DND-41 (cell line): ENCODE data around the gene RTF1.

Experiments used
- ATAC-seq: fragments of 200-7000 bp; cut with Tn5 transposase; 3 replicates; pipeline ENCODE4 v1.9.1; 2021; ENCODE audit warnings: low read depth; ENCODE audit not compliant: insufficient read depth
- DNase-seq: peaks from one replicate; pipeline ENCODE4 v3.0.0-alpha.2; 2020
- H2AFZ ChIP-seq: 2 replicates; pipeline ENCODE4 v1.6.0; 2012; ENCODE audit warnings: low read depth, low read length
- H3K27ac ChIP-seq: 2 replicates; pipeline ENCODE4 v1.5.1; 2012; ENCODE audit warnings: low read length, inconsistent platforms
- H3K27me3 ChIP-seq: fragments of 200-600 bp; sonication (generic); 2 replicates; pipeline ENCODE4 v1.6.0; 2012; ENCODE audit warnings: low read length, mild to moderate bottlenecking, inconsistent platforms; ENCODE audit not compliant: insufficient read depth, poor library complexity
- H3K36me3 ChIP-seq: 2 replicates; pipeline ENCODE4 v1.5.1; 2012; ENCODE audit warnings: low read length, inconsistent platforms; ENCODE audit not compliant: insufficient read depth
- H3K4me1 ChIP-seq: 2 replicates; pipeline ENCODE4 v1.5.1; 2012; ENCODE audit warnings: mild to moderate bottlenecking, low read length; ENCODE audit not compliant: insufficient read depth
- H3K4me2 ChIP-seq: 2 replicates; pipeline ENCODE4 v1.6.0; 2012; ENCODE audit warnings: mild to moderate bottlenecking, moderate library complexity, low read length, inconsistent platforms; ENCODE audit not compliant: insufficient read depth
- H3K4me3 ChIP-seq, 2 experiments: fragments of 200-600 bp in 1 of 2; shearing (Covaris generic) in 1 of 2; 2 replicates each; pipeline ENCODE4 v1.5.1; 2012 to 2016; ENCODE audit warnings: inconsistent platforms in 2 of 2, low read length in 2 of 2, mild to moderate bottlenecking in 2 of 2, low read depth in 1 of 2, moderate library complexity in 1 of 2
- H3K79me2 ChIP-seq: 2 replicates; pipeline ENCODE4 v1.6.0; 2012; ENCODE audit warnings: low read length, inconsistent platforms; ENCODE audit not compliant: insufficient read depth
- H3K9ac ChIP-seq: 2 replicates; pipeline ENCODE4 v1.6.0; 2012; ENCODE audit warnings: low read depth, mild to moderate bottlenecking, inconsistent platforms, low read length, moderate library complexity
- H3K9me3 ChIP-seq: 2 replicates; pipeline ENCODE4 v1.5.1; 2012; ENCODE audit warnings: low read length, moderate library complexity, mild to moderate bottlenecking, inconsistent platforms; ENCODE audit not compliant: insufficient read depth, severe bottlenecking
- H4K20me1 ChIP-seq: 2 replicates; pipeline ENCODE4 v1.6.0; 2012; ENCODE audit warnings: low read length; ENCODE audit not compliant: insufficient read depth
- EZH2 ChIP-seq: IDR thresholded peaks from 3 replicates; pipeline ENCODE4 v1.6.1; 2012; ENCODE audit warnings: borderline replicate concordance, low read depth, mild to moderate bottlenecking, moderate library complexity, low read length, inconsistent platforms; ENCODE audit not compliant: severe bottlenecking
- TF ChIP-seq, protein P1 (sequence below): IDR thresholded peaks from 2 replicates; pipeline ENCODE4 v1.5.1; 2012; ENCODE audit warnings: borderline replicate concordance, low read length, moderate library complexity, mild to moderate bottlenecking; ENCODE audit not compliant: poor library complexity, severe bottlenecking; ENCODE audit errors: extremely low read depth

RTF1 gene

DNA sequence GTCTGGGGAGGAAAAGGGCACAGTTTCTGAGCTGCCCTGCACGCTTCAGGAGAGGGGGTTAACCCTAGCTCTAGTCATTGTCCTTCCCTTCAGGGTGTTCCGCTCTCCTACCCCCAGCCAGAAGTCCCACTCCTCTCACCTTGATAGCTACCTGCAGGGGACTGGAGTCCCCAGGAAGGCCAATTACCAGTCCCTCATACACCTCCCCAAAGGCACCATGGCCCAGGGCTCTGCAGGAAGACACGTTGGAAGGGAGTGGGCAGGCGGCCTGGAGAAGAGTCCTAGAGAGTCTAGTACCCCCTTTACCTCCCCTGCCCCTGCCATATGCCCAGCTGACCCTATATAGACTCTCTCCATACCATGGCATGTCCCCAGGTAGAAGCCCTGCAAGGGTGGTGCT is 88.9 kb downstream of the RTF1 start:
- H3K4me1 ChIP-seq, result no peaks in the 10 kb centered on the region
- no peak overlapping the region for H3K9ac ChIP-seq
- H4K20me1 ChIP-seq, result no peaks in the 10 kb centered on the region
- H3K4me3 ChIP-seq, result no peak overlapping the region
- no peaks in the 10 kb centered on the region for H3K79me2 ChIP-seq
- H3K4me2 ChIP-seq, result no peak overlapping the region
- no peak overlapping the region for H2AFZ ChIP-seq
- H3K27me3 ChIP-seq, result no peaks in the 10 kb centered on the region
- H3K9me3 ChIP-seq, result no peaks in the 10 kb centered on the region
- DNase-seq (no peak), ATAC-seq (no peak)
- no peak overlapping the region for H3K27ac ChIP-seq
- no peaks in the 10 kb centered on the region for H3K36me3 ChIP-seq
- TF ChIP-seq, protein P1, sequence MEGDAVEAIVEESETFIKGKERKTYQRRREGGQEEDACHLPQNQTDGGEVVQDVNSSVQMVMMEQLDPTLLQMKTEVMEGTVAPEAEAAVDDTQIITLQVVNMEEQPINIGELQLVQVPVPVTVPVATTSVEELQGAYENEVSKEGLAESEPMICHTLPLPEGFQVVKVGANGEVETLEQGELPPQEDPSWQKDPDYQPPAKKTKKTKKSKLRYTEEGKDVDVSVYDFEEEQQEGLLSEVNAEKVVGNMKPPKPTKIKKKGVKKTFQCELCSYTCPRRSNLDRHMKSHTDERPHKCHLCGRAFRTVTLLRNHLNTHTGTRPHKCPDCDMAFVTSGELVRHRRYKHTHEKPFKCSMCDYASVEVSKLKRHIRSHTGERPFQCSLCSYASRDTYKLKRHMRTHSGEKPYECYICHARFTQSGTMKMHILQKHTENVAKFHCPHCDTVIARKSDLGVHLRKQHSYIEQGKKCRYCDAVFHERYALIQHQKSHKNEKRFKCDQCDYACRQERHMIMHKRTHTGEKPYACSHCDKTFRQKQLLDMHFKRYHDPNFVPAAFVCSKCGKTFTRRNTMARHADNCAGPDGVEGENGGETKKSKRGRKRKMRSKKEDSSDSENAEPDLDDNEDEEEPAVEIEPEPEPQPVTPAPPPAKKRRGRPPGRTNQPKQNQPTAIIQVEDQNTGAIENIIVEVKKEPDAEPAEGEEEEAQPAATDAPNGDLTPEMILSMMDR, result no peak
- no peak for TF ChIP-seq EZH2

DNA sequence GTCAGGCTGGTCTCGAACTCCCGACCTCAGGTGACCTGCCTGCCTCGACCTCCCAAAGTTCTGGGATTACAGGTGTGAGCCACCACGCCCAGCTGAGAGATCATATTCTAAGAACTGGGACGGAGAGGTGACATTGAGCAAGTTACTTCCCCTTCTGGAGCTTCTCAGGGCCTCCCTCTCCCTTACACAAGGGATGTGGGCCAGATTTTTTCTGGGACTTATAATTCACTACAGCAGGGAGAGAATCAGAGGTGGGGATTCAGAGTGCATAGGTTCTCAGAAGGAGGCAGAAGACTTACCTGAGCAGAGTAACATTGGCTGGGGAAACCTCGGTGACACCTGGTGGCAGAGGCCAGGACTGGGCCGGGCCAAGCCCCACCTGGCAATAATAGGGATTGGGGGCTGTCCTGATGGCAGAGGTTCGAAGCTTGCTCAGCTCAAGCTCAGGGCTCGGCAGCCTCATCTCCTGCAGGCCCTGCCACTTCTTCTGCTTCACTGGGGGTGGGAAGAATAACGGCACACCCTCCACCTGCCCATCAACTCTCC is 90.0 kb downstream of the RTF1 start:
- Histone ChIP-seq H3K27me3 (no peaks in the 10 kb centered on the region), H3K9ac (no peak overlapping the region), H2AFZ (no peak overlapping the region), H3K79me2 (no peaks in the 10 kb centered on the region), H3K27ac (no peak overlapping the region), H3K4me3 (no peak overlapping the region), H3K36me3 (no peaks in the 10 kb centered on the region), H3K4me2 (no peak overlapping the region), H3K4me1 (no peaks in the 10 kb centered on the region), H4K20me1 (no peaks in the 10 kb centered on the region), H3K9me3 (no peaks in the 10 kb centered on the region)
- DNase-seq, result no peak
- ATAC-seq, result no peak
- TF ChIP-seq, protein P1, result peak; percentile 18
- no peak for TF ChIP-seq EZH2

DNA sequence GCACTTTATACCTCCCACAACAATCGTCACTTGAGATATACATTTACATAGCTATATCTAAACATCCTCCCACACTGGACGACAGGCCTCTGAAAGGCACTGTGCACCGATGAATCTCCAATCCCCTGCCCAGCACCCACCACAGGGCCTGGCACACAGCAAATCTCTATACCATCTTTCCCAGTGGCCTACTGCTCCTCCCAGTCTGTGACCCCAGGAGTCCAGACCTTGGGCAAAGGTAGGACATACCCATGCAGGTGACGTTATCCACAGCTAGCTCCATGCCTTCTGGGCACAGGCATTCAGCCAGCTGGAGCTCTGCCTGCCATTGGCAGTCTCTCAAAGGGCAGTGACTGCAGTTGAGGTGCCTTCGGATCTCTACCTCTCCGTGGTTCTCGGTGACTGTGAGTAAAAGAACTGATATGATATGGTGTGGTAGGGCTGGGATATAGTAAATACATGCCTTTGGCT is 91.0 kb downstream of the RTF1 start:
- DNase-seq (no peak), ATAC-seq (no peak)
- H2AFZ ChIP-seq, result no peak overlapping the region
- H4K20me1 ChIP-seq, result no peaks in the 10 kb centered on the region
- no peak overlapping the region for H3K4me2 ChIP-seq
- no peaks in the 10 kb centered on the region for H3K36me3 ChIP-seq
- H3K79me2 ChIP-seq, result no peaks in the 10 kb centered on the region
- H3K4me3 ChIP-seq, result no peak overlapping the region
- TF ChIP-seq, protein P1, result no peak
- no peak for TF ChIP-seq EZH2
- no peaks in the 10 kb centered on the region for H3K27me3 ChIP-seq
- H3K4me1 ChIP-seq, result no peaks in the 10 kb centered on the region
- no peak overlapping the region for H3K9ac ChIP-seq
- H3K27ac ChIP-seq, result no peak overlapping the region
- no peaks in the 10 kb centered on the region for H3K9me3 ChIP-seq
